ENCODE measurements around the gene SGPP2. TPM values are rescaled to one million over a fixed set of nuclear protein-coding genes. Genes with fewer than 3 reads are reported as not detected.

SGPP2 gene
- total RNA-seq, 4 donors from 2014 or later, result 27.3 to 65.6 (median 49.0) TPM

- no peak overlapping the region for H3K4me3 ChIP-seq
- H3K36me3 ChIP-seq, result no peaks in the 10 kb centered on the region
- peaks cover 38% of the 10 kb centered on the region for H3K27me3 ChIP-seq
- H3K27ac ChIP-seq, result no peak overlapping the region
- no peak for DNase-seq (ENCODE audit: low spot score in 2 of 2)
- TF ChIP-seq POLR2AphosphoS5 (IDR thresholded peaks at IDR 0.05) (no peak), POLR2A (IDR thresholded peaks at IDR 0.05) (no peak), EP300 (IDR thresholded peaks at IDR 0.05) (no peak), CTCF (IDR thresholded peaks at IDR 0.05) (no peak)
- WGBS, result 88% methylated on average over 1 of the region's 1 CpG
- H3K4me1 ChIP-seq, result peaks cover 17% of the 10 kb centered on the region
- no peaks in the 10 kb centered on the region for H3K9me3 ChIP-seq
Observed at GRCh38 chr2:222421626-222422025, 2.7 kb upstream of the SGPP2 start.

GRCh38 chr2:222423186-222423585 is 1.2 kb upstream of the SGPP2 start:
- DNase-seq (ENCODE audit: low spot score in 2 of 2), result no peak
- H3K4me3 ChIP-seq, result no peak overlapping the region
- H3K36me3 ChIP-seq, result no peaks in the 10 kb centered on the region
- H3K27ac ChIP-seq, result no peak overlapping the region
- TF ChIP-seq POLR2AphosphoS5 (IDR thresholded peaks at IDR 0.05) (no peak), POLR2A (IDR thresholded peaks at IDR 0.05) (no peak), CTCF (IDR thresholded peaks at IDR 0.05) (no peak), EP300 (IDR thresholded peaks at IDR 0.05) (no peak)
- H3K4me1 ChIP-seq, result peaks cover 30% of the 10 kb centered on the region
- no peaks in the 10 kb centered on the region for H3K9me3 ChIP-seq
- peaks cover 38% of the 10 kb centered on the region for H3K27me3 ChIP-seq
- 80% methylated on average over 3 of the region's 3 CpGs for WGBS

- no peak for DNase-seq (ENCODE audit: low spot score in 2 of 2)
- Histone ChIP-seq H3K27ac (peak overlapping the region; percentile 87), H3K36me3 (no peaks in the 10 kb centered on the region), H3K4me3 (peak overlapping the region; percentile 67), H3K9me3 (no peaks in the 10 kb centered on the region), H3K27me3 (peaks cover 38% of the 10 kb centered on the region), H3K4me1 (peaks cover 30% of the 10 kb centered on the region)
- WGBS, result 48% methylated on average over 10 of the region's 23 CpGs
- no peak for TF ChIP-seq CTCF (IDR thresholded peaks at IDR 0.05)
- TF ChIP-seq POLR2A (IDR thresholded peaks at IDR 0.05), result no peak
- TF ChIP-seq POLR2AphosphoS5 (IDR thresholded peaks at IDR 0.05), result no peak
- no peak for TF ChIP-seq EP300 (IDR thresholded peaks at IDR 0.05)
Observed at GRCh38 chr2:222423632-222424275, 589 bp upstream of the SGPP2 start.

GRCh38 chr2:222424729-222425671 is 657 bp downstream of the SGPP2 start:
- Histone ChIP-seq H3K9me3 (no peaks in the 10 kb centered on the region), H3K27ac (peak overlapping the region; percentile 87), H3K4me3 (peak overlapping the region; percentile 67), H3K4me1 (peaks cover 30% of the 10 kb centered on the region), H3K36me3 (no peaks in the 10 kb centered on the region), H3K27me3 (peaks cover 38% of the 10 kb centered on the region)
- no peak for TF ChIP-seq POLR2A (IDR thresholded peaks at IDR 0.05)
- TF ChIP-seq EP300 (IDR thresholded peaks at IDR 0.05), result no peak
- TF ChIP-seq CTCF (IDR thresholded peaks at IDR 0.05), result no peak
- TF ChIP-seq POLR2AphosphoS5 (IDR thresholded peaks at IDR 0.05), result no peak
- no peak for DNase-seq (ENCODE audit: low spot score in 2 of 2)
- 40% methylated on average over 36 of the region's 74 CpGs for WGBS
